Measurements from ENCODE around the gene TRIM65.
A peak's percentile ranks its signal among the peaks of the same experiment; 100 is the strongest.

The TRIM65 gene, protein sequence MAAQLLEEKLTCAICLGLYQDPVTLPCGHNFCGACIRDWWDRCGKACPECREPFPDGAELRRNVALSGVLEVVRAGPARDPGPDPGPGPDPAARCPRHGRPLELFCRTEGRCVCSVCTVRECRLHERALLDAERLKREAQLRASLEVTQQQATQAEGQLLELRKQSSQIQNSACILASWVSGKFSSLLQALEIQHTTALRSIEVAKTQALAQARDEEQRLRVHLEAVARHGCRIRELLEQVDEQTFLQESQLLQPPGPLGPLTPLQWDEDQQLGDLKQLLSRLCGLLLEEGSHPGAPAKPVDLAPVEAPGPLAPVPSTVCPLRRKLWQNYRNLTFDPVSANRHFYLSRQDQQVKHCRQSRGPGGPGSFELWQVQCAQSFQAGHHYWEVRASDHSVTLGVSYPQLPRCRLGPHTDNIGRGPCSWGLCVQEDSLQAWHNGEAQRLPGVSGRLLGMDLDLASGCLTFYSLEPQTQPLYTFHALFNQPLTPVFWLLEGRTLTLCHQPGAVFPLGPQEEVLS

DNA sequence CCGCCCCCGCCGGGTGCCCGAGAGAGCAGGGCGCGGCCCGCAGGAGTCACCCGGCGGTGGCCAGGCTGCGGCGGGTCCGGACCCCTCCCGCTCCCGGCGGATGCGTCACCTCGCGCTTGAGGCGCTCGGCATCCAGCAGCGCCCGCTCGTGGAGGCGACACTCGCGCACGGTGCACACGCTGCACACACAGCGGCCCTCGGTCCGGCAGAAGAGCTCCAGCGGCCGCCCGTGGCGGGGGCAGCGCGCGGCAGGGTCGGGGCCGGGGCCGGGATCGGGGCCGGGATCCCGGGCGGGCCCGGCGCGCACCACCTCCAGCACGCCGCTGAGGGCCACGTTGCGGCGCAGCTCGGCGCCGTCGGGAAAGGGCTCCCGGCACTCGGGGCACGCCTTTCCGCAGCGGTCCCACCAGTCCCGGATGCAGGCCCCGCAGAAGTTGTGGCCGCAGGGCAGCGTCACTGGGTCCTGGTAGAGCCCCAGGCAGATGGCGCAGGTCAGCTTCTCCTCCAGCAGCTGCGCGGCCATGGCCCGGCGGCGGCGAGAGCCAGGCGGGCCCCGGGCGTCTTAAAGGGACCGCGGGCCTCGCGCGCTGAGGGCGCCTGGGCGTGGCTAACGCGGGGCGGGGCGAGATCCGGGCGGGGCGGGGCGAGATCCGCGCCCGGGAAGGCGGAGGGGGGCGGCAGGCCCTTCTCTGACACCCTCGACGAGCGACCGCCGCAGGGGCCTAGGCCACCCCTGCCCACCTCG, at the start of gene TRIM65:
Gene TRIM65 (minus strand): TSS at position 537 of the 745 bp plus-strand sequence. CDS start 14 bp downstream, at position 523.
- peak; percentile 31 for DNase-seq

DNA sequence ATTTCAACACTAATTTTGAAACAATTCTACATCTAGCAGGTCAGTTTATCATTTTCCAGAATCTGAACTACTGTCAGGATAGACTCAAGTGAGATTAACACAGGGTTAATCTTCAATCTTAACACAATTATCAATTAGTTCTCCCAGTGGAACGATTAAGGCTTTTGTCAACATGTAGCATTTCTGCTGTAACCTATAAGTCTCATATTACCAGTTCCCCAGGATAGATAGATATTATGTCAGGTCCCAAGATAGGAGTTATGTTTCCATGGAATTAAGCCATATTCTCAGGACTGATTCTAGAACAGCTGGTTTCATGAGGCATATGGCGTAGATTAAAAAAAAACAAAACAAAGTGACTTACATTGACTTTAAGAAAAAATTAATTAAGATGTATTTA, 48.5 kb upstream of the TRIM65 start:
- no peak for DNase-seq

DNA sequence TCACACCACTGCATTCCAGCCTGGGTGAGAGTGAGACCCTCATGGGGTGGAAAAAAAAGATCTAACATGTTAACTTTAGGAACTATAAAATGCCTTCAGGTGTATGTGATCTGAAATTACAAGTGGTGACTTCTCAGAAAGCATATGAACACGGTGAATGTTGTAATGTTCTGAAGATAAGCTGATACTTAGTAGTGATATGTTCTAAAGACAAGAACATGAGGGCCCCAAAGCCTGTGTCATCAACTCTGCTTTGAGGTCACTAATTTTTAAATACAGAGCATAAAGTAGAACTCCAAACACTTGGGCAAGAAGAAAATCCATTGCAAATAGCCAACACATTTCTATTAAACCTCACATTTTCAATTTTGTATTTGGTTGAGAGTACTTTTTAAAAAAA, 46.7 kb upstream of the TRIM65 start:
- DNase-seq: no peak

DNA sequence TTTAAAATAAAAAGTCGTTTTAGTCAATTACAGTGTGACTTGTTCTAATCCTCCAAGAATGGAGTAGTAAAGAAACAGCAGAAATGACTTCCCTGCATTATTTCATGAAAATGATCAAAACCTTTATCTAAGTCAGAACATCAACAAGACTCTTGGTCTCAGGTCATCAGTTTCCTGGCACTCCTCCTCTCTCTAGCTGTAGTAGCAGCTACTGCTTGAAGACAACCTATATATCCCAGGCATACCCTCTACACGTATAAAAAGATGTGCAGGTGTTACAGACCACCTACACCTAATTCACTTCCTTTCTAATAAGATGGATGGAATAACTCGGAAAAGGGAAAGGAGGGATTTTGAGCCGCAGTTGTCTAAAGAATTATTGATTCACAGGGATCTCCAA, 45.7 kb upstream of the TRIM65 start:
- no peak for DNase-seq

DNA sequence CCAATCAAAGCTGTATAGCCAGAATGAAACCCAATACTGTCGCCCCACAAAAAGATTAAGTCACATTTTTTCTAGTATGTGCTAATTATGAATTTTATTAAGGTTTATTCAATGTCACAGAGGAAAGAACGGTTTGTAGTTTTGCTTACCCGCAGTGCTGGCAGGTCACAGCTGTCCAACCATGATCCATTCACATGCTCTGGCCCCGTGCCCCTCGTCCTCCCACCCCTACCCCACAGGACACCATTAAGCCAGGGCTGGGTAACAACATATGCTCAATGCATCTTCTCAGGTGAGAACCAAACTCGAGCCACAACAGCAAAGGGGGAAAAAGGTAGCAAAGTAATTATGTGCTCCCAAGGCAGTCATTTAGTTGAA, 44.7 kb upstream of the TRIM65 start:
- DNase-seq: no peak

DNA sequence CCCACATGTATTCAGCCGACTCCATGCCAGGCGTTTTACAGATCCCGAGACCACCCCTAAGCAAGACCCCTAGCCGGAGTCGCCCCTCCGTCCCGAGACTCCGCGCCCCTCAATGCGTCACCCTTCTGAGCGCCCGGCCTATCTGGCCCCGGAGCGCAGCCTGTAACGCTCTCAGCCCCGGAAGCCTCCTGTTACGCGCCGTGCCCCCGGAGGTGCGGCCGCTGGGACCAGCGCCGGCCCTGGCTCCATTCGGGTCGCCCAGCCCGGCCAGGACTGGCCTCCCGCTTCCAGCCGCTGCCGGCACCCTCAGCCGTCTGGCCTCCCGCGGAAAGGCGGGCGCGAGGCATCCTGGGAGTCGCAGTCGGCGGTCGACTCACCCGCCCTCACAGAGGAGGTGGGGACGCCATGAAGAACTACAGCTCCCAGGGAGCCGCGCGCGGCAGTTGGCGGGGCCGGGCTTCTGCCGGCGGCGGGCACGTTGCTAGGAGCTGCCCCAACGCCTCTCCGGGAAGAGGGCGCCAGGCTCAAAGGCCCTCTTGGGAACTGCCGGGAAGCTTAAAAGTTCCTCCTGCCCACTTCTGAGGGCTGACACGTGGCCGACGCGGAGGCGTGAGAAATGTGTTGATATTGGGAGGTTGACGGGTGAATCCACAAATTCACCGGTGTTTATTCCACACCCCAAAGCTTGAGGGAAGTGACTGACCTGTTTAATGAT, 44.1 kb upstream of the TRIM65 start, which contains the start of gene FBF1:
Gene FBF1 (minus strand): TSS at position 316 of the 715 bp plus-strand sequence. CDS start 2,893 bp downstream, outside the sequence.
- DNase-seq: peak; percentile 81

DNA sequence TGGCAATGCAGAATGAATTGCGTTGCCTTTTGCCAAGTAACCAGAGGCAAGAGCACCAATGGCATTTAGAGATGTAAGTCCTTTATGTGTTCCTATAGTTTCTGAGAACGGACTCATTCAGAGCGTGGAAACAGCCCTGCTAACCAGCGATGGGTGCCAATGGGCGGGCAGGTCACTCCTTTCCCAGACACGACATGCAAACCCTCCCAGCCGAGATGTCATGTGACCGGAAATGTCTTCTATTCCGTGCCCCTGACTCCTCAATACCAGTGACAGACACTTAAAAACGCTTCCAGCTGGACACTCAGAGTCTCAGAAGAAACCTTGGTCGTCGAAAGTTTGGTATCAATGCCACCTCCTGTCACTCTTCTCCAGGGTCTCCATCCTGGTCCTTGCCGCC, 40.9 kb upstream of the TRIM65 start:
- no peak for DNase-seq

DNA sequence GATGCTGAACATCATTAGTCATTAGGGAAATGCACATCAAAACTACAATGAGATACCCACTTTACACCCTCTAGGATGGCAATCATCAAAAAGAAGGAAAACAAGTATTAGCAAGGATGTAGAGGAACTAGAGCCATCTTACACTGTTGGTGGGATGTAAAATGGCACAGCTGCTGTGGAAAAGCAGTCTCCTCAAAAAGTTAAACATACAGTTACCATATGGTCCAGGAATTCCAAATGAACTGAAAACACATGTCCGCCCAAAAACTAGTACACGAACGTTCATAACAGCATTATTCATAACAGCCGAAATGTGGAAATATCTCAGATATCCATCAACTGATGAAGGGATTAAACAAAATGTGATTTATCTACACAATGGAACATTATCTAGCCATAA, 37.1 kb upstream of the TRIM65 start:
- no peak for DNase-seq

DNA sequence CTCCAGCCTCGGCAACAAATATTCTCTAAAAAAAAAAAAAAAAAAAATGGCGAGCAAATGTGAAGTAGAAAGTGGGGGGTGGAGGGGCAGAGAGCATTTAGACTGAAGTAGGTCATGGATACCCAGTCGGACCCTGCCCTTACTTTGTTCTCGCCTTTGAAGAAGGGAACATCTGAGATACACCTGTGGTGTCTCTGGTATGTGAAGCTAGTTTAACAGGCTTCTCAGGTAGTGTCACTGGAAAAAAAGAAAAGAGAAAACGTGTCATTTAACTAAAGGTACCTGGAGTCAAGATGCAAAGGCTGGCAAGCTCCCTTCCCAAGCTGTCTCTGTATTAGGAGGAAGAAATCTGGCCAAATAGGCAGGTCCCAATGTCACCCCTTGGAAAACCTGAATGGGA, 36.1 kb upstream of the TRIM65 start:
- no peak for DNase-seq

DNA sequence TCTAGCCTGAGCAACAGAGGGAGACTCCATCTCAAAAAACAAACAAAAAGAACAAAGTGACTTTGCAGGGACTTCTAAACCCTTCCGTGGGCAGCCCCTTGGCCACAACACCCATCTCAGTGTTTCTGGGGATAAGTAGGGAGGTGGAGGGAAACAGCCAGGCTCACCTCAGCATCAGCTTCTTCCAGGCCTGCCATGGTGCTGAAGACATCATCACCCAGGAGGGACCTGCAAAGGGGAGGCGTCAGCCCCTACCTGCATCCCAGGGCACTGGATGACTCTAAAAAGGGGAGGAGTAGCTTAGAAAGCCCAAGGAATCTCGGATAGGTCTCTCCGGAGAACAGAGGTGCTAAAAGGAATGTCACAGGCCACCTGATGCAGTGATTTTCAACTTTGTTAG, 34.3 kb upstream of the TRIM65 start:
- DNase-seq: no peak

DNA sequence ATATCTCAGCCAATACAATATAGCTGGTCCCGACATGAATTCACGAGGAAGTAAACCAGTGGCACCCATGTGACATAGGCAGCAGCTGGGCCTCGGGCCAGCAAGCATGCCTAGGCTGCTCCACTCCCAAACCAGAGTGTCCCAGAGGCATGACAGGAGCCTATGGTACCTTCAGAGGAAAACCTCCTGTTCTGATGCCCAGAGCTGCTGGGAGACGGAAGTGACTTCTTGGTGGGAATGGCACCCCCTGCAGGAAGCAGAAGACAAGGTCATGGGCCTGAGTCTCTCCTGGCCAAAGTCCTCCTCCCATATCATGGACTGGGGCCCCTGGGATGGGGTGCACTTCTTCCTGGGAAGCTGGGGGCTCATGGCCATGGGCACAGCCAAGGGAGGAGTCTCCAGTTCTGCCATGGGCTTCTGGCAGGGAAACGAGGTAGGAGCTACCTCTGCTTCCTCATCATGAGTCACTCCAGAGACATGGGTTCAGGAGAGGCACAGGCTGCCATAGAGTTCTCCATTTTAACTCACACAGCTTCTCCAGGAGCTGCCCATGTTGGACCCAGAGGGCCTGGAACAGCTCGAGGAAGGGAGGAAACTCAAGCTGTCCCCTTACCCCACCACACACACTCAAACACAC, 30.7 kb upstream of the TRIM65 start:
- no peak for DNase-seq

DNA sequence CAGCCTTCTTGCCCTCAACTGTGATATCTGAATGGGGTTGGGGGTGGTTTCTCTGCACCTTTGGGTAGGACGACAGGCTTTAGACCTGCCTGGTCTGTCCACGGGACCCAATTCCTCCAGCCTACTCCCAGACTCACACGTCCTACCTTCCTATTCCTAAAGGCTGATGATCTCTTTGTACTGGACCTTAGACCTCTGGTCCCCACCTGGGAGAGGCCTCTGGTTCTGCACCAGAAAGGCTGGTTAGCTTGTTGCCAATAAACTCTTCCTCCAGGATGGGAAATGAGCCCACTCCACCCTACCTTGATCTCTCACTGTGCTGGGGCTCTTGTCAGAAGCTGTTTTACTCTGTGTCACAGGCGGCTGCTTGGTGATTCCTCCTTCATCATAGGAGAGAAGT, 29.7 kb upstream of the TRIM65 start:
- no peak for DNase-seq

DNA sequence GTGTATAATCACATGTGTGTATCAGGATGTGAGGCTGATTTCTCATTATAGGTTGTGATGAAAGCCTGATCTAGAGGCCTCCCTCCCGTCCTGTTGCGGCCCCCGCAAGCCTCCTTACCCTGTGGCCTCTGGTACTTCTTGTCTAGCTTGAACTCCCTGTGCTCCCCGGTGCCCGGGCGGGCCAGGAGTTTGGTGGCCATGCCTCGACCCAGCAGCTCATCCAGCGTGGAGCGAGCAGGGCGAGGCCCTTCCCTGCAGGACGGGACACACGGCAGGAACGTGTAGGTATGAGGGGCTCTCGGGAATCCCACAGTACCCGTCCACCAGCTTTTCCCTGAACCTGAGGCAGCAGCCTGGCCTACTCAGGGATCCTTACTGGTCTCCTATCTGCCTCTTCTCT, 29.2 kb upstream of the TRIM65 start:
- no peak for DNase-seq

DNA sequence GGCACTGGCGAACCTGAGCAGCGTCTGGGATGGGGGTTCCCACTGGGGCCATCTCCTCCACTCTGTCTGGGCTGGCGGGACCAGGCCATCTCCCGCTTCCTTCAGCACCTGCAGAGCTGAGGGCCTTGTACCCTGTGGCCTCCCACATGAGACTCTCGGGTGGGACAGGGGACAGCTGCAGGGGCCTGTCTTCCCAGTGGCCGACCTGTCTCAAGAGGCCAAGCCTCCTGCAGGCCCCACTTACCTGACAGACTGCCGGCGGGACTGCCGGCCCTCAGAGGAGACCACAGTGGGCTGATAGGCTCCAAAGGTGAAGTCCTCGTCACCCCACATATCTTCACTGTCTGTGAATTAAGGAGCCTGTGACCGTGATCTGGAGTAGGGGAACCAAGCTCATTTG, 28.4 kb upstream of the TRIM65 start:
- DNase-seq: no peak

DNA sequence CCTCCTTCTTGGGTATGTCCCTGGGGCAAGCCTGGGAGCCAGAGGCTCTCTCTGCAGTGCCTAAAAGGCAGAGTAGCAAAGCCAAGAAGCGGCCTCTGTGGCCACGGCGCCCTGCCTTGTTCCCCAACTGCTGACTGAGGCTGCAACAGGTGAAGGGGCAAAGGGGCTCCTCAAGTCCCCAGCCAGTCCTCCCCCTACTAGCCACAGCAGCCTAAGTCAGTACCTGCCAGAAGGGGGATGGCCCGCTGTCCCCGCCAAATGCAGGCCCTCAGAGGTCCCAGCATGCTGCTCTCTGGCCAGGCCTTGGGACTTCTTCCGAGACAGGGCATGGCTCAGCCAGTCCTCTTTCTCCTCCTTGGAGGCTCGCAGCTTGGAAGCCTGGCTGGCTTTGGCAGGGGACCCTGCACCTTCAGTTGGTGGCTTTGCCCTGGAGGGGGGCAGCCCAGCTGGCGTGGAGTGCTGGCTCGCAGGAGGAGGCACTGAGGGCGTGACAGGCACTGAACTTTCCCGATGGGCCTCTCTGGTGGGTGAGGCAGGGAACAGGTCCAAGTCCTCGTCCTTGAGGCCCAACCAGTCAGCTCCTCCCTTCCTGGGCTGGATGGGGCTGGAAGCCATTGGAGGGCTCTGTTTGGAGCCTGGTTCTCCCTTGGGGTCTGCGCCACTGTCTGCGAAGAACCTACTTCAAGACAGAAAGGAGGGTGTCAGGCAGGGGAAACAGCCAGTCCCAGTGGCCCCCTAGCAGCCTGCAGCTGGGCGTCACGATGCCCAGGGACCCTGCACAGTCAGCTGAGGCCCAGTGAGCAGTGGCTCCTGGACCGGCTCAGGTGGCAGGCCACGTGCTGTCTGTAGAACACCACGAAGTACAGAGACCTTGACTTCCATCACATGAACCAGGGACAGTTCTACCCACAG, 26.5 kb upstream of the TRIM65 start:
- no peak for DNase-seq

DNA sequence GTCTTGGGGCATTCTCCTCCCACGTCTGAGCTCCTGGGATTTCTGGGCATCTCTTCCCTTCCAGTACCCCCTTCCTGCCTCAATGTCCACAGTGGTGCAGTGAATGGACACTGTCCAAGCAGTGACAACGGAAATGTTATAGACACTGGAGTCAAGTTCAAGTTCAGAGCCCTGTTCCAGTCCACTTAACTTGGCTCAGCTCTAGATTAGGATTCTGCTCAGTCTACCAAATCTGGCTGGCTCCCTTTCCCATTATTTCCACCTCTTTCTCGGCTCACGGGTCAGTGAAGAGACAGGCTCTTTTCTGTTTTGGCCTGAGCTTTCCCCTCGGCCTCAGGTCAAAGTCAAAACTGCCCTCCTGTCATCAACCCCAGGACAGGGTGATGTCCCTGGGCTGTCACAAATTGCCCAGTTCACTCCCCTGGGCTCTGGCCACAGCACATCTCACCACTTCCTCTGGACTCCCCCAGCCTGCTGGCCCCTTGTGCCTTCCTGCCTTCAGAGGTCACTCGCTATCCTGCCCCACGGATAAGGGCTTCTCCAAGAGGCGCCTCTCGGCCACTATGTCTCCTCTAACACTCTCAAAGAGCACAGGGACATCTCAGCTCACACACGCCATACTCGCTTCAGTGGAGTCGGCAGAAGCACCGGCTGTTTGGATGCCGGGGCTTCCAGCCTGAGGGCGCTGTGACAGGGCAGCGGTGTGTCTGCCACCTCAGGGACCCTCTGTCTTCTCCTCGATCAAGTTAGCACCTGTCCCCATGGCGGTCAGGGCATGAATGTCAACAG, 25.6 kb upstream of the TRIM65 start:
- no peak for DNase-seq

DNA sequence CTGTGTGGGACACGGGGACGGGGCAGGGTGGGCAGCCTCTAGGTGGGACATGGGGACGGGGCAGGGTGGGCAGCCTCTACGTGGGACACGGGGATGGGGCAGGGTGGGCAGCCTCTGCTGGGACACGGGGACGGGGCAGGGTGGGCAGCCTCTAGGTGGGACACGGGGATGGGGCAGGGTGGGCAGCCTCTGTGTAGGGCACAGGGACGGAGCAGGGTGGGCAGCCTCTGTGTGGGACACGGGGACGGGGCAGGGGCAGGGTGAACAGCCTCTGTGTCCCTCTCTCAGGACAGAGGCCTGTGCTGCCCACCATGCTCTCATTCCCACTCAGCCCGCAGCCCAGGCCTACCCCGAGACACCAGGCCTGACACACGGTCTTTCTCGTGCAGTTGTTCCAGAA, 24.8 kb upstream of the TRIM65 start:
- no peak for DNase-seq

DNA sequence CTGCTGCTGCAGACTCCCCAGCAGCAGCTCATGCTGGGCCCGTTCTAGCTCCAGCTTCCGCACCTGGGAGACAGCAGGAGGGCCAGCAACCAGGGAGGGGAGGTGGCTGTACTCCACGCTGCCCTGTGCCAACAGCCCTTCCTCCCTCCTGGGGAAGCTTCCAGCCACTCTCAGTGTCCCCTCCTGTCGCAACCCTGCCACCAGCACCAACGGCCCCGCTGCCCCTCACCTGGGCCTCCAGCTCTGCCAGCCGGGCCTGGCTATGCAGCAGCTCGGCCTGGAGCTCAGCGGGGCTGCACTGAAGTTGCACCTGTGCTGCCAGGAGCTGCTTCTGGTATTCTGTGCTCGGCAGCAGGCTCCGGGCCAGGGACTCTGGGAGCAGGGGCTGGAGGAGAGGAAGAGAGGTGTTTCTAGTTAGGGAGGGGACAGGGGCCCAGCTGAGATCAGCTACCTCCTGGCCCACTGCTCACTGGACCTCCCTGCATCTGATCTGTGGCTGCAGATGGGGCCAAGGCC, 23.4 kb upstream of the TRIM65 start:
- DNase-seq: no peak

DNA sequence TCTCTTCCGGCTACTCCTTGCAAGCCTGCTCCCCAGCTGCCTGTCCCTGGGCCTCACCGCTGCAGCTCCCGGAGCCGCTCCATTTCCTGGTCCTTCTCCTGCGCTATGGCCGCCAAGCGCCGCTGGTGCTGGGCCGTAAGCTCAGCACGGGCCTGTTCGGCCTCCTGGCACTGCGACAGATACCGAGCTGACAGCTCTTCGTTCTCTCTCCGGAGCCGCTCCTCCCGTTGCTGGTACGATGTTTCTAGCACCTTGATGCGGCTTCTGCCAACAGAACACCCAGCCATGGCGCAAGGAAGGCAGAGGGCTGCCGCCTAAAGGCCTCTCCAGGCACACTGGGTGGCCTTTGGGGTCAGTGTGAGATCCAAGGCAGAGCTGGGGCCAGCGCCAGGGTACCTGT, 22.9 kb upstream of the TRIM65 start:
- DNase-seq: no peak

DNA sequence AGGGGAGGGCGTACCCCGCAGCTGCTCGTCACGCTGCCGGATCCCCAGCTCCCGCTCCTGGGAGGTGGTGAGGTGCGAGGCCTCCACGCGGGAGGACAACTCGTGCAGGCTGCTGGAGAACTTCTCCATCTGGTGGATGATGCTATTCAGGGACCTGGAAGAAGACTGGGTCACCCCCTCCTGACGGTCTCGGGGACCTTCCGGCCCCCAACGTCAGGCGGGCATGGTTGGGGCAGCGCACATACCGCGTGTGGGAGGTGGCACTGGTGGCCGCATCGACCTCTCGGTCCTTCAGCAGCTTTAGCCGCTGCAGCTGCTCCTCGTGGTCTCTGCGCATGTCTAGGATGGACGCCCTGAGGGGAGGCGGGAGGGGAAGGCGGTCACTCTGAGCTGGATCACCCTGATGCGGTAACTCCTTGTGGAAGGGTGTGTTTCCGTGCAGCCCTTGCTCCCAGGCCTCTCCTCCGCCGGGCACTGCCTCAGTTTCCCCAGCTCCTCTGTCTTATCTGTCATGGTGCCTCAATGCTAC, 21.2 kb upstream of the TRIM65 start:
- DNase-seq: no peak

All from DMS79 treated with DMSO at 0.1 percent for 48 hours (cell line).